Osteoblast (primary cell): Measurements from ENCODE around the gene NFIA. TPM values are rescaled to one million over a fixed set of nuclear protein-coding genes. Genes with fewer than 3 reads are reported as not detected.

ENCODE experiments used
- DNase-seq: peaks from one replicate; pipeline ENCODE4 v3.0.0; 2011; ENCODE audit warnings: low spot score, mixed read lengths; ENCODE audit not compliant: insufficient read length; ENCODE audit errors: missing footprints
- H2AFZ ChIP-seq: 2 replicates; pipeline ENCODE4 v1.6.0; 2011; ENCODE audit warnings: mild to moderate bottlenecking, low read length
- H3K27ac ChIP-seq: 2 replicates; pipeline ENCODE4 v1.5.1; 2011; ENCODE audit warnings: mild to moderate bottlenecking, low read depth, low read length, moderate library complexity
- H3K27me3 ChIP-seq: 2 replicates; pipeline ENCODE4 v1.6.0; 2012; ENCODE audit warnings: mild to moderate bottlenecking, control low read depth, inconsistent platforms, low read length, moderate library complexity; ENCODE audit not compliant: insufficient read depth
- H3K36me3 ChIP-seq: 2 replicates; pipeline ENCODE4 v1.5.1; 2011; ENCODE audit warnings: mild to moderate bottlenecking, low read length, control low read depth, moderate library complexity; ENCODE audit not compliant: insufficient read depth
- H3K4me1 ChIP-seq: 2 replicates; pipeline ENCODE4 v1.5.1; 2011; ENCODE audit warnings: mild to moderate bottlenecking, low read length, control low read depth, moderate library complexity; ENCODE audit not compliant: insufficient read depth
- H3K4me2 ChIP-seq: 2 replicates; pipeline ENCODE4 v1.6.0; 2011; ENCODE audit warnings: mild to moderate bottlenecking, low read length; ENCODE audit not compliant: insufficient read depth
- H3K4me3 ChIP-seq: fragments of 200-600 bp; sonication (generic); 3 replicates; pipeline ENCODE4 v1.5.1; 2012; ENCODE audit warnings: mild to moderate bottlenecking, low read length, inconsistent platforms; ENCODE audit not compliant: insufficient read depth
- H3K79me2 ChIP-seq: 2 replicates; pipeline ENCODE4 v1.6.0; 2012; ENCODE audit warnings: mild to moderate bottlenecking, low read length, control low read depth, inconsistent platforms; ENCODE audit not compliant: insufficient read depth
- H3K9me3 ChIP-seq: 2 replicates; pipeline ENCODE4 v1.5.1; 2011; ENCODE audit warnings: low read depth, low read length, control low read depth
- H4K20me1 ChIP-seq: 2 replicates; pipeline ENCODE4 v1.6.0; 2012; ENCODE audit warnings: mild to moderate bottlenecking, low read length, control low read depth; ENCODE audit not compliant: insufficient read depth
- CTCF ChIP-seq: IDR thresholded peaks from 2 replicates; pipeline ENCODE4 v1.5.1; 2011; ENCODE audit warnings: mild to moderate bottlenecking, low read depth, low read length, moderate library complexity; ENCODE audit errors: extremely low read depth
- total RNA-seq: library from RNA; depleted of rRNA; stranded (reverse); fragments of >200 nt; gene quantifications from 2 replicates; pipeline ENCODE4 v1.2.3, GENCODE V29; 2012

The NFIA gene
- total RNA-seq, 1 donor, result 7.2 TPM

DNA sequence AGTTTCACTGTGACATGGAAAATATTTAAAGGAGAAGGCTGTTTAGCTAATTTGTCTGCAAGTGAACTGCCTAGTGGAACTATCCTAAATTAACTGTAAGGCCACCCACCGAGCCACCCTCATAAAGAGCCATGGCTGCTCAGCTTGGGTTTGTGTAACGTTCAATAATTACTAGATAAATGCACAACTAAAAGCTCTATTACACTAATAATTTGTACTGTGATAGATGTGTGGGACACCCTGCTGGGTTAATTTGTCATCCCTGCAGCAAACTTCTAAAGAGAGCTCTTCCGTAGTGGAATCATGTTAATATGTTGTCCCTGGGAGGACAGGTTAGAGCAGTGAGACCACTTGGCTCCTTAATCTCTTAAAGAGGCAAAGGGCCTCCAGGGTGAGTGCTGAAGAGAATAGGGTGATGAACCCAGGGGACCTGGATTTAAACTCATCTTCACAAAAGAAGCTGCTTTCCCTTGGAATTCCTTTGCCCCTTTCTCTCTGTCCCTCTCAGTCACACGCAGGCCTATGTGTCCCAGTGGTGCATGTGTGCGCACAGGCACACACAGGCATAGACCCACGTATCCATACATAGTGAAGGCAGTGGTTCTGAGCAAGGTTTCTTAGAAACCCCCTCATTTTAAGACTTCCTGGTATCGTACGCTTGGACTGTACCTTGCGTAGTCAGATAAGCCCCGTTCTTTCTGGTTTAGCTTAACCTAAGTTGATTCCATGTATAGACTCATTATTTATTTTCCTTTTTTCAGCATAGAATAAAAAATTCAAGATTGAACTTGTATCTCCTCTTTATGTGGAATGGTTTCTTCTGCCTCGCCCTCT, 310.3 kb downstream of the NFIA start:
- H3K4me3 ChIP-seq, result no peak overlapping the region
- H2AFZ ChIP-seq, result no peak overlapping the region
- H3K27ac ChIP-seq, result no peak overlapping the region
- DNase-seq, result no peak
- no peaks in the 10 kb centered on the region for H3K79me2 ChIP-seq
- H3K4me2 ChIP-seq, result no peak overlapping the region
- no peaks in the 10 kb centered on the region for H3K36me3 ChIP-seq
- peaks cover 11% of the 10 kb centered on the region for H3K4me1 ChIP-seq
- H3K9me3 ChIP-seq, result no peaks in the 10 kb centered on the region
- no peak for TF ChIP-seq CTCF
- H3K27me3 ChIP-seq, result no peaks in the 10 kb centered on the region
- no peaks in the 10 kb centered on the region for H4K20me1 ChIP-seq

DNA sequence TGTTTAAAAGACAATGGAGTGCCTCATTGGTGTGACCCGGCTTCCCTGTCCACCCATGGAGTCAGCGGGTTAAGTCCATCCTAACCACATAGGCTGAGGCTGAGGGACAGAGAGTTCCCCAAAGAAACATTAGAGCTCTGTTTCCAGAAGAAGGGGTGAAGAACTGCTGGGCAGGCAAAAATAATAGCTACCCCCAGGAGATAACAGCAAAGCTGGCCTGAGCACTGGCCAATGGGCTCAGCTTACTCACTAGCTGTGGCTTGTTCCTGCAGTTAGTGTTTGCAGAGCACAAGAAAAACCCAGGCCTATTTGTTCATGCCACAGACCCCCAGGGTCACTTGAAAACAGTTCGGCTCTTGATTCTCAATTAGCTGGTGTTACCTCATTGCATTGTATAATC, 311.2 kb downstream of the NFIA start:
- H3K27me3 ChIP-seq, result no peaks in the 10 kb centered on the region
- peaks cover 3% of the 10 kb centered on the region for H3K4me1 ChIP-seq
- H3K4me3 ChIP-seq, result no peak overlapping the region
- no peaks in the 10 kb centered on the region for H3K36me3 ChIP-seq
- no peak overlapping the region for H3K27ac ChIP-seq
- no peak for DNase-seq
- H3K4me2 ChIP-seq, result no peak overlapping the region
- no peaks in the 10 kb centered on the region for H3K79me2 ChIP-seq
- no peak overlapping the region for H2AFZ ChIP-seq
- no peak for TF ChIP-seq CTCF
- no peaks in the 10 kb centered on the region for H4K20me1 ChIP-seq
- H3K9me3 ChIP-seq, result no peaks in the 10 kb centered on the region

DNA sequence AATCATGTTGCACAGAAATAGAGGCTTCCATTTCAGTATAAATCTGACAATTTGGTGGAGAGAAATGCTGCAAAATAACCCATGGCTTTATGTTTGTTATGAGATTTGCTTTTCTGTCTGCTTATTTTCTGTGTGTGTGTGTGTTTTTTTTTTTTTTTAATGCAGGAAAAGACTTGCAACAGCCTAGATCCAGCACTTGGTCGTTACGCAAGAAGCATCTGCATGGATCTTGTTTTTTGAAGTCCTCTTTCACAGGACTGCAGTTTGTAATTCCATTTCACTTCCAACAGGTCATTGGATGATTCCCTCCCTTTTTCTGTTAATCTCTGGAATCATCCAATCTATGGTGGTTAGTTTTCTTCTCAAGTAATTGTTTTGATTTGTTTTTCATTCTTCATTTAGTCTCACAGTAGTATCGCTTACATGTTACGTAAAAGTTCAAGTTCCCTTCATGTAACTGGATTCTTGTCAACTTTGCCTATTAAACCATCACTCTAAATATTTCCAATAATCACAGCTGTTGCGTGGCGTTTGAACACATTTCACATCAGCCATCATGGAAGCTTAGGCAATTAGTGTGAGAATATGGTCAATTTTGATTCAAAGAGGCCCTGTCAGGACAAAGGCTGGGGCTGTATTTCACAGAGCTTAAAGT, 312.9 kb downstream of the NFIA start:
- Histone ChIP-seq H3K27me3 (no peaks in the 10 kb centered on the region), H3K4me1 (no peaks in the 10 kb centered on the region), H3K27ac (no peak overlapping the region), H3K4me2 (no peak overlapping the region), H4K20me1 (no peaks in the 10 kb centered on the region), H3K36me3 (no peaks in the 10 kb centered on the region), H2AFZ (no peak overlapping the region), H3K79me2 (no peaks in the 10 kb centered on the region), H3K4me3 (no peak overlapping the region), H3K9me3 (no peaks in the 10 kb centered on the region)
- no peak for DNase-seq
- no peak for TF ChIP-seq CTCF

- DNase-seq, result no peak
- no peaks in the 10 kb centered on the region for H3K4me1 ChIP-seq
- no peaks in the 10 kb centered on the region for H3K9me3 ChIP-seq
- no peaks in the 10 kb centered on the region for H3K36me3 ChIP-seq
- H3K27me3 ChIP-seq, result no peaks in the 10 kb centered on the region
- no peak overlapping the region for H2AFZ ChIP-seq
- H3K4me2 ChIP-seq, result no peak overlapping the region
- H3K79me2 ChIP-seq, result no peaks in the 10 kb centered on the region
- no peaks in the 10 kb centered on the region for H4K20me1 ChIP-seq
- no peak for TF ChIP-seq CTCF
- no peak overlapping the region for H3K27ac ChIP-seq
- H3K4me3 ChIP-seq, result no peak overlapping the region
These were observed 315.1 kb downstream of the NFIA start for GRCh38 chr1:61397495-61397894.
